Amniotic stem cell (primary cell): ENCODE measurements around the gene TXNIP.

ENCODE experiments used
- DNase-seq: peaks from one replicate; lab custom pipeline; 2025; lab: John Stamatoyannopoulos, UW

TXNIP gene

DNA sequence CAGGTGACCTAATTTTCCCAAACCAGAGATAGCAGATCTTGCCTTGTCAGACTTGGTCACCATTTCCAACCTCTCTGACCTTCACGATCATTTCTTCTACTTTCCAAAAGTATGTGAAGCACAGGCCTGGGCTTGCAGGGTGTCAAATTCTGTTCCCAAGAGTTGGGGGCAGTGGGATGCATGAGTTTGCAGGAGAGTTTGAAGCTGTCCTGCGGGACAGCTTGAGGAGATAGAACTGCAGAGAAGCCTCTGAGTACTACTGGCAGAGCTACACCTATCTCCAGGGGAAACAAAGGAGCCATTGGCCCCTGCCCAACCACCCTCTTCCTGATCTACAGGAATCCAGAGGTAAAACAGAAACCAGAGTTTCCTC lies 11.3 kb downstream of the TXNIP start:
- no peak for DNase-seq

DNA sequence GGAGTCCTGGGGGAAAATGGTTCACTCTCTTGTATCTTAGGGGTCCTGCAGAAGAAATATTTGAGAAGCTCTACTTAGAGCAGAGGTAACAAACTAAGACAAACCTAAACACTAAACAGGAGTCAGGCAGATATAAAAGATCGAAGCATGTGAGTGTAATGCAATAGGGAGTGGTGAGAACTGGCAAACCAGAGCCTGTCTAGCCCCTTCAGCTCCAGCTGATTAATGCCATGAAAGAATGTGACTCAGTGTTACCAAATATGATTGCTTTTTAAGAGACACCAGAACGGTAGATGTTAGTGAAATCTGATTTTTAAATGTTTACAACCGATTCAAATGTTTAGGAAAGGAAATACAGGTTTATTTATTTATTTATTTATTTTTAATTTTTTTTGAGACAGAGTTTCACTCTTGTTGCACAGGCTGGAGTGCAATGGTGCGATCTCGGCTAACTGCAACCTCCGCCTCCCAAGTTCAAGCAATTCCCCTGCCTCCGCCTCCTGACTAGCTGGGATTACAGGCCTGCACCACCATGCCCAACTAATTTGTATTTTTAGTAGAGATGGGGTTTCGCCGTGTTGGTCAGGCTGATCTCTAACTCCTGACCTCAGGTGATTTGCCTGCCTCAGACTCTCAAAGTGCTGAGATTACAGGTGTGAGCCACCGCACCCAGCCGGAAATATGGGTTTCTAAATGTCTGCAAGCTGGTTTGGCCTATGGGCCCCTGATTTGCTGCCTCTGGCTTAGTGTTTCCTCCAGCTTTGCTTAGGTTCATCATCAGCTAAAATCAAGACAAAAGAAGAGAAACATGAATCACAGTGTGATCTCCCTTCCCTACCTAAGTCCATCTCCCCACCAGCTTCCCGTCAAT lies 12.2 kb downstream of the TXNIP start:
- DNase-seq, result no peak

DNA sequence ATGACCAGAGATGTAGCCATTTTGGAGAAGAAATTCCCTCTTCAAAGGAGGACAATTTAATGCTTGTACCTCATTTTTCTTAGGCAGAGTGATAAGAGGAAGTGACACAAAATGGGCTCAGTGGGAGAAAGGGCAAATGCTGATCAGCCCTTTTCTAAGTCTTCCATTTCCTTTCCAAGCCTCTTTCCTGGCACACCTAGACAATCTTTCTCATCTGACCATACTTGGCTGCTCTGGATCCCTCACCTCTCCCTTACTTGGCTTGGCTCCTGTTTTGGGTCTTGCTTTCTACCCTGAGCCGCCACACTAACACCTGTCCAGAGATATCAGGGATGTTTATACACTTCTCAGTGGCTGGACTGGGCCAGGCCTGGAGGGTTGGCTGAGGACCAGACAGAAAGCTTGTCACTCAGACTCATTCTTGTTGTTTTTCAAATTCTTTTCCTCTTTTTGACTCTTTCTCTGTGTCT lies 13.1 kb downstream of the TXNIP start:
- no peak for DNase-seq

DNA sequence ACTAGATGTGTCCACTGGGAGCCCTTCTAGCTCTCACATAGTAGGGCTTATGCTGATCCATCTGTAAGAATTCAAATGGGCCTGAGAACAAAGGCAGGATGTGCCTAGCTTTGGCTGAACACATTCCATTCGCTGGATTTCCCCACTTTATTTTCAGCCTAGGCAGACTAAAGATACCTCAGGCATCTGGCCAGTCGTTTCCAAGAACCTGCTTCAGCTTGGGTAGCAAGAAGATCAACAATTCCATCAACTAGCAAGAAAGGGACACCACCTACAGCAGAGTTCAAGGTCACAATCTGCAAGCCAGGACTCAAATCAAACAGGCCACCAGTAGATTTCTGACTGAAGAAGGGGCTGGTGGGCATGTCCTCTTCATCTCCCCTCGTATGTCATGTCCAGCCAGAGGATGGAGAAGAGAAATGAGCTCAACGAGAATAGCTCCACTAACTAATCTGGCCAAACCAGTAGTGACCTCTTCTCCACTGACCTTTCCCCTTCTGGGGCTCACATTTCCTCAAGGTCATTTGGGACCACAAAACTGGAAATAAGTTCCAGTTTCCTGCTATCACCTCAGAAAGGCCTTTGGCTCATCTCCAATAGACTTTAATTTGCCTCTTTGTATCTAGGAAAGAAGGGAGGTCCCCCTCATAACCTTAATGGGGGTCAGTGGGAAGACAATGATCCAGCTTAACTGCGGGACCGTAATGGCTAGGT lies 14.2 kb downstream of the TXNIP start:
- DNase-seq, result no peak

DNA sequence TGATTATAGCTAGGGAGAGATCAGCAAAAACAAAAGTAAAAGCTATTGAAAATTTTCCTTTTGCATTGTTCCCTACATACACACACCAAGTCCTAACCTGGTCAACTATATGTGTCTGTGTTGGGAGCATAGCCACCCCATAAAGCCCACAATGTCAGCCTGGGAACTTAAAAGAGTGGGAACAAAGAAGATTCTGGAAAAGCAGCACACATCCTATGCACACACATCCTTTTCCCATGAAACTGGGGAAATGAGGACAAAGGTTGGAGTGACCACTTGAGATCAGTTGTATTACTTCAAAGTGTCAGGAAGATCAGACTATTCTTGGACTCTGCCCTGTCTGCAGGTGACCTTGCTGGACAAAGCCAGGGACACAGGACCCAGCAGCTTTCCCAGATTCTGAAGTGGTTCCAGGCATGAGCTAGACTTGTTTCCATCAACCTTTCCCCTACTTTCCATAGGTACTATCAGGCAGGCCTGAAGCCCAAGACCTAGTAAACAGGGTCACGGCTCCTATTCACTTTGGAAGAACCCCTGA lies 15.9 kb downstream of the TXNIP start:
- no peak for DNase-seq

DNA sequence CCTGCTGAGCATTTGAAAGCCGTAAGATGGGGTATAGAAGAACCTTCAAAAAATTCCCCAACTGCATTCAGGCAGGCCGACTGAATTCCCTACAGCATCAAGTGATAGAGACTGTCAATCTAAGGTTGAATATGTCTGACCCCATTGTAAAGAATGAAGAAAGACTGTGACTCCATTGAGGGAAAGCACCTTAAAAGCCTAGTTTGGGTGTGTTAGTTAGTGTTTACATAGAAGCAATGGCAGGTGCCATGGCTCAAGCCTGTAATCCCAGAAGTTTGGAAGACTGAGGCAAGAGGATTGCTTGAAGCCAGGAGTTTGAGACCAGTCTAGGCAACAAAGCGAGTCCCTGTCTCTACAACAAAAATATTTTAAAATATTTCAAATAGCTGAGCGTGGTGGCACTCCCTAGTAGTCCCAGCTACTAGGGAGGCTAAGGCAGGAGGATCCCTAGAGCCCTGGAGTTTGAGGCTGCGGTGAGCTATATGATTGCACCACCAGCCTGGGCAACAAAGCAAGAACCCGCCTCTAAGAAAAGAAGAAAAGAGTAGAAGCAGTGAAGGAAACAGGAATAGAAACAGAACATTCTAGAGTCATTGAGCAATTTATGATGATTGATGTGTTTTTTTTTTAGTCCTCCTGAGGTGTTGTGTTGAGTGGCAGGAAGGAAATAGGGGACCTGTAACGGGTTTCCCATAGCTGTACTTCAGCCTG lies 16.5 kb downstream of the TXNIP start:
- DNase-seq, result no peak

DNA sequence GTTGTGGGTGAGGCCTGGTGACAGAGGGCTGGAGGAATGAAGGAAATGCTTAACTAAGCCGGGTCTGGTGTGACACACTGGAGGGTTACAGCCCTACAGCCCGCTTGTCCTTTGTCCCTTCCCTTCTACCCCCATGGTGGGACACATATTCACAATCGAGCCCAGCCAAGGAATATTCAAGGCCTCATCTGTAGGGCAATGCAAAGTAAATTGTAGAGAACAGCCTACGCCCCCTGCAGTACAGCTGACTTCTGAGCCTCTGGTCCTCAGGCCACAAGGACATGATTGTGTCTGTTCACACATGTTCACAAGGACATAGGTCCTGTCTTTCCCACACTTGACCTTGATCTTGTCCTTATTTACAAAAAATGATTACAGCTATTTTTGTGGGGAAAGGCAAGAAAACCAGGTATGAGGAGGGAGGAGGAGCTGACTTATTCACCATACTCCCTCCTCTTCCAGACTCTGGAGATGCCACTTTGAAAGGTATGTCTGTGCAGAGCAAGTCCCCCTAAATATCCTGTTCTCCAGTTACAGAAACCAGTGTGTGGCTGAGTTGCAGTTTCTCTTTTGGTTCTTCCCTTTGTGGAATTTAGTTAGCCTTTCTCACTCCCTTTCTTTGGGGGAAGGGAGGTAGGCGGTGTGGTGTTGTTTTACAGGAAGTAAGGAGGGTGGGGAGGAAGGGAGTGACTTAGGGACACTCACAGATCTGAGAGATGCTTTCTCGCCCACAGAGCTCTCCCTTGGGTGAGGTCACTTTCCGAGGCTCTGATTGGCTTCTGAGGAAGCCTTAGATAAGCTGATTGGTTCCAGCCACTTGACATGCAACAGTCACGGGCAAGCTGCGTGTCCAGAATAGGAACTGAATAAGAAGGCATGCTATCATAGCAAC lies 17.3 kb downstream of the TXNIP start:
- peak; percentile 99 for DNase-seq

DNA sequence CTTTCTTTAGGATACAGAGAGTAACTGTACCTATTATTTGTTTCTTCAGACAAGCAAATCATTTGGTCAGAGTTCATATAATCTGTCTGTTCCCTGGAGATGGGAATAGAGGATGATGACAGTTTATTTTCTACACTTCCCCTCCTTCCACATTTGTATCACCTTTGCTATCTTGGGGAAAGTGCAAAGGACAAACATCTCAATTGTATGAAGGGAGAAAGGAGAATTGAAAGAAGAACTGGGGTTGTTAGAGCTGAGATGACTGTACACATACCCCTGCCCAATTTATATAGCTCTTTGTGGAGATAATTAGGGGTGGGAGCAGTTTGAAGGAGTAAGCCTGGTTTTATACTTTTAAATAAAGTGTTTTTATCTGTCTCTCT lies 17.9 kb downstream of the TXNIP start:
- no peak for DNase-seq

DNA sequence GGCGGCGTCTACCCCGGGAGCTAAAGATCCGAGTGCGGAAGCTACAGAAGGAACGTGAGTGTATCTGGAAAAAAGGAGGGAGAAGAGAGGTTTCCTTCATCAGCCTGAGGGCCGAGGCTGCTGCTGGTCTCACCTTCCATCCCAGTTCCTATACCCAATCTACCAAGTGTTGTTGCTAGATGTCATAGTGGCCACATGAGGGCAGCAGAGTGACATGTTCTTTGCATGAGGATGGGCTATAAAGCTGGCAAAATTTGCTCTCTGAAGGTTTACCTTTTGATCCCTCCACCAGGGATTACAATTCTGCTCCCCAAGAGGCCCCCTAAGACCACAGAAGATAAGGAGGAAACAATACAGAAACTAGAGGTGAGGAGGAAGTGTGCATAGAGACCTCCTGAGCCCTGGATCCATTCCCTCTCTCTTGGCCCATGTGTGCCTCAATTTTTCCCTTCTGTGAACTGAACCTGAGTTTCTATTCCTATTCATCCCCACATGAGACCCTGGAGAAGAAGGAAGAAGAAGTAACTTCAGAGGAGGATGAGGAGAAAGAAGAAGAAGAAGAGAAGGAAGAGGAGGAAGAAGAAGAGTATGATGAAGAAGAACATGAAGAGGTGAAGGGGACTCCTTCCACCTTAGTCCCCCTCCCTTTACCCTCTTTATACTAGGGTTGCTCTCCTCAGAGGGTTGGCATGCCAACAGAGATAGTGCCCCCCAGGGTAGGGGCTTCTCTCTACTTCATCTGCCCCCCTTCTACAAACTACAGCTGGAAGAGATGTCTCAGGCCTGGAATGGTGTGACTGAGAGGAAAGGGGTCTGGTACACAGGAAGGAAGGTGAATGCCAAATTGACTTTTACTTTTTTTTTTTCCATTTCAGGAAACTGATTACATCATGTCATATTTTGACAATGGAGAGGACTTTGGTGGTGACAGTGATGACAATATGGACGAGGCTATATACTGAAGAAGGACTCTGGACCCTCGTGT lies 18.6 kb downstream of the TXNIP start:
- peak; percentile 80 for DNase-seq

DNA sequence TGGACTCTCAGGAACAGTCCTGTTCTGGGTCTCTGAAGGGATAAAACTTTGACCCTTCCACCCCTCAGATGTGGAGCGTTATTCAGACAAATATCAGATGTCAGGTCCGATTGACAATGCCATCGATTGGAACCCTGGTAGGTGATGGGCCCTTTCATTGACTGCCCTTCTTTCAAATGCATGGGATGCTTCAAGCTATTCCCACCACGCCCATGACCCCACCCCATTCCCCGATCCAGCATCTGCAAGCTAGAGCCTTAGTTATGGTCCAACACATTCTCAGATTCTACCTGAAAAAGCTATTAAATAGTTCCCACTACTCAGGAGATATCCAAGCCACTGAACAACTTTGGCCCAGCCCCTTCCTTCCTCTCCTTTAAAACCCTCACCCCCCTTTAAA lies 19.4 kb downstream of the TXNIP start:
- no peak for DNase-seq

DNA sequence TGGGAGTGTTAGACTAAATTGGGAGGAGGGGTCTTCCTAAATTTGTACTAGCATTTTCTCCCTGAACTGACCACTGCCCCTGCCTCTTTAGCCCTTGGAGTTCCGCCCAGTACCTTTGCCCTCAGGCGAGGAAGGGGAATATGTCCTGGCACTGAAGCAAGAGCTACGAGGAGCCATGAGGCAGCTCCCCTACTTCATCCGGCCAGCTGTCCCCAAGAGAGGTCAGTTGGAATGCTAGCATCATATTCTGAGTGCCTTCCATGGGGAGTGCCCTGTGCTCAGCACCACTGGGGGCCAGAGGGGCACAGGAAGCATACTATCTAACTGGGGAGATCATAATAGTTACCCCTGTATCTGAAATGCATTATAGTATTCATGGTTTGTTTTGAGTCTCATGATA lies 21.2 kb downstream of the TXNIP start:
- DNase-seq, result no peak

DNA sequence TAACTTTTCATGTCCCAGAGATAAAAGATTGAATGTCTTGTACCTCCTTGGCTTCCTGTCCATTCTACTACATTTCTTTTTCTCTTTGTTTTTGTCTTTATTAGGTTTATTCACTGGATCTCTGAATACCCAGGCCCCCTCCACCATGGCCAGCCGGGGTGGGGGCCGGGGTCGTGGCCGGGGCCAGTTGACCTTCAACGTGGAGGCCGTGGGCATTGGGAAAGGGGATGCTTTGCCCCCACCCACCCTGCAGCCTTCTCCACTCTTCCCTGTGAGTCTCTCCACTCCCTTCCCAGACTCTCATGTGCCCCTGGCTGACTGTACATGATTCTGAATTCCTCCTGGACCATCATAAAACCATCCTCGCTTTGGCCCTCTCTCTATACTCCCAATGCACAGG lies 21.7 kb downstream of the TXNIP start:
- no peak for DNase-seq

DNA sequence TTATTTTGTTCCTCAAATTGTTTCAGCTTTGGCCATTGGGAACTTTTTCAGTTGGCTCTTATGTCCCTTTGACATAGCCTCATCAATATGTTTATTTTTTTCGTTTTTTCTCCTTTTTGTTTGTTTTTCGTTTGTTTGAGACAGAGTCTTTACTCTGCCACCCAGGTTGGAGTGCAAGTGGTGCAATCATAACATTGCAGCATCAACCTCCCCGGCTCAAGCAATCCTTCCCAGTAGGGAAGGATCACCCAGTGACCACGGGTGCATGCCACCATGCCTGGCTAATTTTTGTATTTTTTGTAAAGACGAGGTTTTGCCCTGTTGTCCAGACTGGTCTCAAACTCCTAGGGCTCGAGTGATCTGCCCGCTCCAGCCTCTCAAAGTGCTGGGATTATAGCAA lies 23.8 kb downstream of the TXNIP start:
- DNase-seq, result no peak

DNA sequence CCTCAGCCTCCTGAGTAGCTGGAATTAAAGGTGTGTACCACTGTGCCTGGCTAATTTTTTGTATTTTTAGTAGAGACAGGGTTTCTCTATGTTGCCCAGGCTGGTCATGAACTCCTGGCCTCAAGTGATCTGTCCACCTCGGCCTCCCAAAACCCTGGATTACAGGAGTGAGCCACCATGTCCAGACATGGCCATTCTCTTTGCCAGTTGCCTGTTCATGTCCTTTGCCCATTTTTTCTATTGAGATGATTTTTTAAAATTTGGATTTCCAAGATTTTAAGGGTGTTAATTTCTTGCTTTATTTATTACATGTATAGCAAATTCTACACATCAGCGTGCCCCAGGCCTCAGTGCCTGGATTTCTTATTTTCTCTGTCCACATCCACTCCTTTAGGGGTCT lies 29.1 kb downstream of the TXNIP start:
- DNase-seq, result no peak

DNA sequence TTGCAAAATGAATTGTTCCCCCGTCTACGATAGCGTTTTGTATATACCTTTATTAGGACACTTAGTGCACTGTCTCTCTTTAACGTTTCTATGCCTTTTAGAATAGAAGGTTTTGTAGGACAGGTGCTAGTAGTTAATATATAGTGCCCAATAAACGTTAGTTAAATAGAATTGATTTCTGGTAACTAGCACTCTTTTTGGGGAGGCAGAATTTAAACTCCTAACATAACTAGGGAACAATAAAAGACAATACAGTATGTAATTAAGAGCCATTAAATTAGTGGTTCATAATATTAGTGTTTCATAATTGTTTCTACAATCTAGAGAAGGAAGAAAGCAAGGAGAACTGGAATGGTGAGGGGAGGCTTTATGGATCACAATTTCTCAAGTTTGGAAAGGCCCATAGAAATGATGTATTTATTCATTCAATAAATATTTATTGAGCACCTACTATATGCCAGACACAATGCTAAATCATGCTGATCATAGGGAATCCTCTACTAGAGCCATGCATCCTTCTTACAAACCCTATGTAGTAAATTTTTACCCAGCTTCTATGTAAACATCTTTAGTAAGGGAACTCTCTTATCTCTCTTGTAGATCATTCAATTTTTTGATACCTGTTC lies 31.1 kb downstream of the TXNIP start:
- no peak for DNase-seq

DNA sequence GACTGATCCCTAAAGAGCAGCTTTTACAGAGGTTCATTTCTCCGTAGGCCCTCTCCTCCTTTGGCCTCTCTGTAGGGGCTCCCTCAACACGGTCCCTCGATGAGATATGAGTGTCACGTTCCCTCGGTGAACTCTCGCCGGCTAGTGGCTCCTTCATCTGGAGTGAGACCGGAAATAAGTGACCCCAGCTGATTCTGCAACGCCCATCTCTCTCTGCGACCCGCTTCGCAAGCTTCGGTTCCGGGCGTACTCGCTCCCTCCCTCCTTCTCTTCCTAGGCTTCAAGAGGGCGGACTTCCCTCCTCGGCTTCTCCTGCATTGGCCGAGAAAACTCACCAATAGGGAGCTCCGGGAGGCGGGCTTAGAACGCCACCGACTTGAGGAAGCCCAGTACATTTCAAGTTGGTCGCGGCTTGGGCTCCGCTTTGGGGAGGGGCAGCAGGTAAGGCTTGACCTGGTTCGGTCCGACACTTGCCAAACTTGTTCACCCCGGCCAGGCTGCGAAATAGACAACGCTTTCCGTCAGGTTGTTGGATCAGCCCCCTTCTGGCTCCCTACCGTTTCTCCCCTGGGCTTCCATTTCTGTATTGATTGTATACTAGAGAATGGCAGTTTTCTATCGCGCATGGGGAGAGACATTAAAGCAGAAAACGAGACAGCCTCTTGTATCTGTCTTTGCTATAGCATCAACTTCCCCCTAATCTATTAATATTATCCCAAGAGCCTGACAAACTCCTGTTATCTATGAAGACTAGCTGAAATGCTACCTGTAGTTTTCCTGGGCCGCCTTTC lies 31.9 kb downstream of the TXNIP start, which contains the start of the genes ANKRD34A and POLR3GL:
Gene ANKRD34A (minus strand): TSS at position 248 of the 791 bp plus-strand sequence. CDS start 2,816 bp downstream, outside the sequence.
Gene POLR3GL (plus strand): TSS at position 363 of the 791 bp plus-strand sequence. CDS start 10,176 bp downstream, outside the sequence.
- peak; percentile 85 for DNase-seq

DNA sequence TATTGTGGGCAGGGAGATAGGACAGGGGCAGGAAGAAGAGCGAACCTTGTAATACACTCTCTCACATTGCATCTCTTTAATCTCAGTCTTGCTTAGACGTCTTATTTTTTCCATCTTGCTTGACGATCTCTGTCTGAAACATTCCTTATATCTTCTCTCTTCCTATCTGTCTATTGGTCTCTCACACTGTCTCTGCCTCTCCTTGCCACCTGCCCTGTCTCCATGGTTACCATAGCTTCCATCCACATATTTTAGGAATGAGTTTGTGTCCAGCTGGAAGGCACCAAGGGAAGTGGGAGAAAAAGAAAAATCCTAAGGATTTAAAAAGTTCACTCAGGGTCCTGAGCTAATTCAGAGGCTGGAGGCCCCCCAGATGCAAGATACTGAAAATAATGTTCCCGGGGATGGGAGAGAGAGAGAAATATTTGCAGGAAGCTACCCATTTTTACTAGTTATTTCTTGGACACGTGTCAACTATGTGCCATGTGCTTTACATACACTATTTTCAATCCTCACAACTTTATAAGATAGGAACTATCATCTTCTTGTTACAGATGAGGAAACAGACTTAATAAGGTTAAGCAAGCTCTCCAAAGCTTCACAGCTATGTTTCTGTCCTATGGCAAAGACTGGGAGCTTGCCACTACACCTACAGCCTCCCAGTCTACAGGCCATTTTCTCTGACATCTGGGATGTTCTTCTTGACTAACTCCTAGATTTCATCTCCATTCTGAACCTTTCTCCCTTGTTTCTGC lies 32.9 kb downstream of the TXNIP start:
- DNase-seq, result peak; percentile 34
